AG09309 (cell line): Measurements from ENCODE around the gene SYT6.
"Not testable (repeated sequence)": the region's sequence is repeated elsewhere in the genome, so short reads cannot be mapped to it uniquely, and the experiment has no call there.

ENCODE experiments used
- DNase-seq: peaks from one replicate; pipeline ENCODE4 v3.0.0-alpha.2; 2010; ENCODE audit warnings: low read depth
- H3K4me3 ChIP-seq: 2 replicates; pipeline ENCODE4 v1.5.1; 2011; ENCODE audit warnings: mild to moderate bottlenecking, low read depth, low read length, moderate library complexity; ENCODE audit not compliant: control insufficient read depth
- CTCF ChIP-seq: IDR thresholded peaks from 2 replicates; pipeline ENCODE4 v1.5.1; 2011; ENCODE audit warnings: mild to moderate bottlenecking, low read depth, low read length, inconsistent platforms; ENCODE audit not compliant: insufficient read depth, control insufficient read depth; ENCODE audit errors: missing control alignments

The SYT6 gene

GRCh38 chr1:114061121-114061830 lies 92.4 kb downstream of the SYT6 start:
- no peak overlapping the region for H3K4me3 ChIP-seq
- no peak for DNase-seq
- no peak for TF ChIP-seq CTCF

GRCh38 chr1:114058236-114058635 lies 95.4 kb downstream of the SYT6 start:
- not testable (repeated sequence) for DNase-seq, H3K4me3 ChIP-seq

GRCh38 chr1:114054148-114054547 lies 99.5 kb downstream of the SYT6 start:
- H3K4me3 ChIP-seq = no peak overlapping the region
- DNase-seq = no peak
- no peak for TF ChIP-seq CTCF

GRCh38 chr1:114048232-114048631 lies 105.4 kb downstream of the SYT6 start:
- TF ChIP-seq CTCF = no peak
- DNase-seq = no peak

GRCh38 chr1:114043548-114043947 lies 110.1 kb downstream of the SYT6 start:
- TF ChIP-seq CTCF = no peak
- DNase-seq = no peak
- H3K4me3 ChIP-seq = no peak overlapping the region

More at GRCh38 chr1:114048232-114048631, 105.4 kb downstream of the SYT6 start:
- no peak overlapping the region for H3K4me3 ChIP-seq

- TF ChIP-seq CTCF = no peak
- no peak overlapping the region for H3K4me3 ChIP-seq
- no peak for DNase-seq
Observed at GRCh38 chr1:114043054-114043453, 110.6 kb downstream of the SYT6 start.

- TF ChIP-seq CTCF = no peak
- DNase-seq = peak; percentile 16
- no peak overlapping the region for H3K4me3 ChIP-seq
Observed at GRCh38 chr1:114040273-114041015, 113.2 kb downstream of the SYT6 start.
